HG02571 (cell line): Measurements from ENCODE around the gene WSCD1.

ENCODE experiments used
- ATAC-seq: cut with Tn5 transposase; IDR thresholded peaks from one replicate; pipeline ENCODE4 v1.9.1; 2021; ENCODE audit warnings: mild to moderate bottlenecking, moderate library complexity; ENCODE audit not compliant: unreplicated experiment

Gene WSCD1

GRCh38 chr17:6084311-6085161 lies 14.4 kb downstream of the WSCD1 start:
- no peak for ATAC-seq

GRCh38 chr17:6085812-6086211 lies 15.6 kb downstream of the WSCD1 start:
- no peak for ATAC-seq

GRCh38 chr17:6086603-6087400 lies 16.6 kb downstream of the WSCD1 start:
- ATAC-seq: no peak

- no peak for ATAC-seq
Measured at GRCh38 chr17:6088141-6088540, 18.0 kb downstream of the WSCD1 start.

- ATAC-seq: no peak
Measured at GRCh38 chr17:6090253-6090652, 20.1 kb downstream of the WSCD1 start.

GRCh38 chr17:6092182-6092902 lies 22.2 kb downstream of the WSCD1 start:
- ATAC-seq: no peak

- no peak for ATAC-seq
Measured at GRCh38 chr17:6092903-6093468, 22.8 kb downstream of the WSCD1 start.

- no peak for ATAC-seq
Measured at GRCh38 chr17:6094453-6094852, 24.3 kb downstream of the WSCD1 start.

GRCh38 chr17:6094926-6095325 lies 24.7 kb downstream of the WSCD1 start:
- ATAC-seq: no peak

GRCh38 chr17:6095501-6095900 lies 25.3 kb downstream of the WSCD1 start:
- ATAC-seq: no peak

GRCh38 chr17:6096201-6097004 lies 26.2 kb downstream of the WSCD1 start:
- ATAC-seq: no peak

GRCh38 chr17:6097005-6097279 lies 26.8 kb downstream of the WSCD1 start:
- no peak for ATAC-seq

GRCh38 chr17:6098050-6098822 lies 28.1 kb downstream of the WSCD1 start:
- no peak for ATAC-seq

GRCh38 chr17:6098823-6099180 lies 28.6 kb downstream of the WSCD1 start:
- ATAC-seq: no peak

GRCh38 chr17:6099492-6099891 lies 29.3 kb downstream of the WSCD1 start:
- no peak for ATAC-seq

- no peak for ATAC-seq
Measured at GRCh38 chr17:6100146-6100545, 30.0 kb downstream of the WSCD1 start.

GRCh38 chr17:6100891-6101500 lies 30.8 kb downstream of the WSCD1 start:
- no peak for ATAC-seq

GRCh38 chr17:6101706-6102105 lies 31.5 kb downstream of the WSCD1 start:
- no peak for ATAC-seq

- ATAC-seq: no peak
Measured at GRCh38 chr17:6102615-6103014, 32.4 kb downstream of the WSCD1 start.
